Esophagus muscularis mucosa (tissue), 4 donors: ENCODE measurements around the gene RHOBTB3. TPM values are rescaled to one million over a fixed set of nuclear protein-coding genes. Genes with fewer than 3 reads are reported as not detected.
"Not testable (repeated sequence)": the region's sequence is repeated elsewhere in the genome, so short reads cannot be mapped to it uniquely, and the experiment has no call there.

Experiments
- DNase-seq: peaks from one replicate; pipeline ENCODE4 v3.0.0-alpha.2; 2017; ENCODE audit errors: extremely low spot score
- H3K27ac ChIP-seq, 4 donors: fragments of 200-600 bp; sonication (generic); replicated peaks in 1 of 4; 1 replicate in 3 of 4; 2 replicates in 1 of 4; pipeline ENCODE4 v1.5.1; 2016 to 2019; ENCODE audit warnings: mild to moderate bottlenecking in 1 of 4
- H3K27me3 ChIP-seq, 4 donors: fragments of 200-600 bp; sonication (generic); one replicate each; pipeline versions ENCODE4 v1.5.1 to v1.6.0; 2016 to 2019
- H3K36me3 ChIP-seq, 4 donors: fragments of 200-600 bp; sonication (generic); one replicate each; pipeline ENCODE4 v1.5.1; 2016 to 2019
- H3K4me1 ChIP-seq, 4 donors: fragments of 200-600 bp; sonication (generic); one replicate each; pipeline ENCODE4 v1.5.1; 2016 to 2019
- H3K4me3 ChIP-seq, 4 donors: fragments of 200-600 bp; sonication (generic); 1 replicate in 2 of 4; 2 replicates in 2 of 4; pipeline ENCODE4 v1.5.1; 2016 to 2019; ENCODE audit warnings: mild to moderate bottlenecking in 4 of 4, moderate library complexity in 1 of 4
- H3K9me3 ChIP-seq, 4 donors: fragments of 200-600 bp; sonication (generic); 1 replicate in 3 of 4; 2 replicates in 1 of 4; pipeline ENCODE4 v1.5.1; 2016 to 2019
- EP300 ChIP-seq: sonication (generic); formaldehyde crosslinking; IDR thresholded peaks from one replicate; pipeline ENCODE4 v1.6.1; 2017; ENCODE audit warnings: antibody characterized with exemption
- POLR2A ChIP-seq: fragments of 450-650 bp; IDR thresholded peaks from one replicate; pipeline ENCODE4 v1.6.1; 2017; ENCODE audit warnings: antibody characterized with exemption, moderate library complexity, mild to moderate bottlenecking, low read depth
- POLR2AphosphoS5 ChIP-seq, 2 donors: sonication (generic); formaldehyde crosslinking; IDR thresholded peaks; one replicate each; pipeline ENCODE4 v1.6.1; 2017; ENCODE audit warnings: antibody characterized with exemption in 2 of 2
- WGBS: methylation state at CpG from one replicate; pipeline ENCODE4 v1.1.5; 2018; 5-methylcytosine and 5-hydroxymethylcytosine counted together
- intact Hi-C: fragments of 100-400 bp; cut with DNase I; formaldehyde crosslinking; loops from one replicate; pipeline ENCODE4 v1.15.1; 2023
- total RNA-seq, 4 donors: library from RNA; depleted of rRNA; stranded (reverse); fragments of >200 nt; gene quantifications; one replicate each; pipeline versions ENCODE4 v1.1.0 to v1.2.1, GENCODE V29; 2016
- TF ChIP-seq, protein P1 (sequence below), 3 experiments: fragments of 200-600 bp in 2 of 3; fragments of 450-650 bp in 1 of 3; sonication (generic) in 2 of 3; IDR thresholded peaks; one replicate each; pipeline ENCODE4 v1.5.1; 2017 to 2019; ENCODE audit warnings: antibody characterized with exemption in 3 of 3, mild to moderate bottlenecking in 2 of 3, moderate library complexity in 1 of 3

Gene RHOBTB3
- total RNA-seq, 4 donors from 2014 or later = 72.9 to 165 (median 89.2) TPM

DNA sequence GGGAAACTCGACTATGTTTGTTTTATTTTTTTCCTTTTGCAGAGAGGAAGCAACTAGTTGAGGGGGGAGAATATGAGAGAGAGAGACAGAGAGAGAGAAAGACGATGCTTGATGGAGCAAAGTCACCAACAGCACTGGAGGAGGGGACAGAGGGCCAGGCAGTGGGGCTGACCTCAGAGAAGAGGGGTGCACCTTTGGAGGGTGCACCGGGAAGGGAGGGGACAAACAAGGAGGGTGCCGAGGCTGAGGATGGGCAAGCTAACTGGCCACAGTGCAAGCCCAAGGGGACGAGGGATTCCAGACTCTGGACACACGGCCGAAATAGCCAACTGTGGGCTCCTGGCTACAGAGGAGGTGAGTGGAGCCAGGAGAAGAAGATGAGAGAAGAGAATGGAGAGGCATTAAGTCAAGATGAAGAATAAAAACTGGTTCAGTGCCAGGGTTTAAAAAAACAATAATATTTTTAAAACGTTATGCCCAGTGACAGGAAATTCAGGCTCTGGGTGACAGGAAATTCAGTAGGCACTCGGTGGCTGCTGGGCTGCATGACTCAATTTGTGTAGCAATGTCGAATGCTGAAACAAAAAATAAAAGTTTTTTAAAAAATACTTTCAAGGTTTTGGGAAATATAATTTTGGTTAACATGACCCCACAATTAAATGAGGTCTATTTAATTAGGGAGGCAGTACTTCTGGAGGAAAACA is 104.7 kb downstream of the RHOBTB3 start:
- Histone ChIP-seq H3K4me3 (peak overlapping the region; percentile 19 to 71 (median 64)), H3K9me3 (no peaks in the 10 kb centered on the region), H3K4me1 (peaks cover 23 to 27% (median 25%) of the 10 kb centered on the region in 4 donors), H3K27me3 (no peaks in the 10 kb centered on the region), H3K36me3 (no peaks in the 10 kb centered on the region), H3K27ac (peak overlapping the region; percentile 78 to 86 (median 83))
- intact Hi-C loops = no loop called here
- TF ChIP-seq POLR2AphosphoS5 (IDR thresholded peaks at IDR 0.05) (no peak), EP300 (no peak), POLR2A (no peak)
- TF ChIP-seq, protein P1, sequence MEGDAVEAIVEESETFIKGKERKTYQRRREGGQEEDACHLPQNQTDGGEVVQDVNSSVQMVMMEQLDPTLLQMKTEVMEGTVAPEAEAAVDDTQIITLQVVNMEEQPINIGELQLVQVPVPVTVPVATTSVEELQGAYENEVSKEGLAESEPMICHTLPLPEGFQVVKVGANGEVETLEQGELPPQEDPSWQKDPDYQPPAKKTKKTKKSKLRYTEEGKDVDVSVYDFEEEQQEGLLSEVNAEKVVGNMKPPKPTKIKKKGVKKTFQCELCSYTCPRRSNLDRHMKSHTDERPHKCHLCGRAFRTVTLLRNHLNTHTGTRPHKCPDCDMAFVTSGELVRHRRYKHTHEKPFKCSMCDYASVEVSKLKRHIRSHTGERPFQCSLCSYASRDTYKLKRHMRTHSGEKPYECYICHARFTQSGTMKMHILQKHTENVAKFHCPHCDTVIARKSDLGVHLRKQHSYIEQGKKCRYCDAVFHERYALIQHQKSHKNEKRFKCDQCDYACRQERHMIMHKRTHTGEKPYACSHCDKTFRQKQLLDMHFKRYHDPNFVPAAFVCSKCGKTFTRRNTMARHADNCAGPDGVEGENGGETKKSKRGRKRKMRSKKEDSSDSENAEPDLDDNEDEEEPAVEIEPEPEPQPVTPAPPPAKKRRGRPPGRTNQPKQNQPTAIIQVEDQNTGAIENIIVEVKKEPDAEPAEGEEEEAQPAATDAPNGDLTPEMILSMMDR (IDR thresholded peaks at IDR 0.05) = no peak
- no peak for DNase-seq
- 50% methylated on average over 10 of the region's 10 CpGs for WGBS

DNA sequence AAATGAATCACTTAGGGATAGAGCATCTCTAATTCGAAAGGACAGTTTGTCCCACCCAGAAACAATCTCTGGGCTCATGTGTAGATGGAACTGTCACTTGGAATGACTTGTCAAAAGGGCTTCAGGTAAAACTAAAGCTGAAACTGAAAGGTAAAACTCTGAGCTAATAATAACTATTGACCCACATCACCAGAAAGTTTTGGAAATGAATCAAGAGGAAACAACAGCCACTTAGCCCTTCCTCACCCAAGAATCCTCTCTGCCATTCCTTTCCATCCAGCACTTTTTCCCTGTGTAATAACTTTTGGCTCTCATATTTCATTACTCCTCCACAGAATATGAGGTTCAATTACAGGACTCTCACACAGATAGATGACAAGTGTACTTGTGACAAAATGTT is 105.4 kb downstream of the RHOBTB3 start:
- peak overlapping the region in 3 of 4 donors; percentile 2 to 86 (median 16) for H3K27ac ChIP-seq

DNA sequence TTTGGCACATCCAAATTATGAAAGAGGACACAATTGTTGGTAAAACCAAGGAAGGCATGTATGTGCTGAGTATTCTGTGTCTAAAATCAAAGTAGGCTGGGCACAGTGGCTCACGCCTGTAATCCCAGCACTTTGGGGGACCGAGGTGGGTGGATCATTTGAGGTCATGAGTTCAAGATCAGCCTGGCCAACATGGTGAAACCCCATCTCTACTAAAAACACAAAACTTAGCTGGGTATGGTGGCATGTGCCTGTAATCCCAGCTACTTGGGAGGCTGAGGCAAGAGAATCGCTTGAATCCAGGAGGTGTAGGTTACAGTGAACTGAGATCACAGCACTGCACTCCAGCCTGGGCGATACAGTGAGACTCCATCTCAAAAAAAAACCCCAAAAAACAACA is 105.8 kb downstream of the RHOBTB3 start:
- DNase-seq, intact Hi-C loops, H3K4me3 ChIP-seq, H3K9me3 ChIP-seq, H3K36me3 ChIP-seq, H3K27me3 ChIP-seq: not testable (repeated sequence)
- H3K27ac ChIP-seq = peak overlapping the region in 2 of 4 donors; percentile 2 to 86
- peaks cover 23 to 33% (median 25%) of the 10 kb centered on the region in 4 donors for H3K4me1 ChIP-seq
- 98% methylated on average over 4 of the region's 4 CpGs for WGBS

More for the DNA sequence above, 105.4 kb downstream of the RHOBTB3 start:
- Histone ChIP-seq H3K4me1 (peaks cover 23 to 30% (median 25%) of the 10 kb centered on the region in 4 donors), H3K9me3 (no peaks in the 10 kb centered on the region), H3K4me3 (no peak overlapping the region), H3K36me3 (no peaks in the 10 kb centered on the region), H3K27me3 (no peaks in the 10 kb centered on the region)
- TF ChIP-seq POLR2A (no peak), EP300 (no peak), POLR2AphosphoS5 (IDR thresholded peaks at IDR 0.05) (no peak)
- TF ChIP-seq, protein P1 (IDR thresholded peaks at IDR 0.05) = no peak
- 77% methylated on average over 1 of the region's 1 CpG for WGBS
- no peak for DNase-seq
- intact Hi-C loops = no loop called here

DNA sequence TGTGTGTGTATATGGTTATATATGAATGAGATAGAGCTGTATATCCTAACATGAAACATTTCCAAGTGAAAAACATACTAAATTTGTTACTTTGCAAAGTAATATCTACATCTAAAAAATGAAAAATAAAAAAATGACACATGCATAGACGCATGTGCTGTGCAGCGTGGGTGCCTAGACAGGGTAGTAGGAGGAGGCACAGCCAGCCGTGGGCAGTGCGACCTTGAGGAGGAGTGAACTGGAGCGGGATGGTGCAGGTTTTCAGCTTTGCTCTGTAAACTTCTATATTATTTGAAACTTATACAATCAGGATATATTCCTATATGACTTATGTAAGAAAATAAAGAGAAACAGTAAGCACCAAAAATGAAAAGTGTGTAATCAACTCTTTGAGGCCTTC is 106.4 kb downstream of the RHOBTB3 start:
- Histone ChIP-seq H3K4me1 (peaks cover 24 to 37% (median 28%) of the 10 kb centered on the region in 4 donors), H3K9me3 (no peaks in the 10 kb centered on the region), H3K27ac (no peak overlapping the region), H3K4me3 (no peak overlapping the region), H3K27me3 (no peaks in the 10 kb centered on the region), H3K36me3 (no peaks in the 10 kb centered on the region)
- 95% methylated on average over 5 of the region's 5 CpGs for WGBS
- no peak for TF ChIP-seq POLR2AphosphoS5 (IDR thresholded peaks at IDR 0.05)
- TF ChIP-seq, protein P1 (IDR thresholded peaks at IDR 0.05) = no peak
- intact Hi-C loops = no loop called here
- no peak for DNase-seq

DNA sequence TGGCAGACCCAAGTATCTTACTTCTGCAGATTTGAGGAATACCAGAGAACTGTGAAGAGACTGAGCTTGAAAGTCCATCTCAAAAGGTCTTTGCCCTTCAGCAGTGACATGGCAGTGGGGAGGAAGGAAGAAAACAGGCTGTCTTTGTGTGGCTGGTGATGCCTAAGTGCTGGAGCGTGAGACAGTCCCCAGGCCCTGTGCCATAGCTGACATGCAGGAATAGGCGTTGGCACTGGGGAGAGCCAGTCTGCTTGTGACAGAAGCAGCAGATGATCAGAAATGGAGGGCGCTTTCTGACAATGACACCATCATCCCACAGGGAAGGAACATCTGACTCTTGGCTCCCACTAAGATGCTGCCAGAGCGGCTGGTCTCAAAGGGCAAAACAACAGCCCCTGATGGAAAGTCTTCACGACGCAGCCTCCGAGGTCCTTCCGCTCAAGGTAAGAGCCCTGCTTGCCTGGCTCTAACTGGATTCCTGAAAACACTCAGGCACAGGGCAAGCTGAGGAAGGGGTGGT is 106.9 kb downstream of the RHOBTB3 start:
- H3K9me3 ChIP-seq = no peaks in the 10 kb centered on the region
- peaks cover 27 to 42% (median 32%) of the 10 kb centered on the region in 4 donors for H3K4me1 ChIP-seq
- H3K36me3 ChIP-seq = no peaks in the 10 kb centered on the region
- H3K27me3 ChIP-seq = no peaks in the 10 kb centered on the region
- WGBS = 91% methylated on average over 8 of the region's 8 CpGs
- TF ChIP-seq POLR2A (no peak), EP300 (no peak), POLR2AphosphoS5 (IDR thresholded peaks at IDR 0.05) (no peak)
- TF ChIP-seq, protein P1 (IDR thresholded peaks at IDR 0.05) = no peak
- no peak overlapping the region for H3K27ac ChIP-seq
- no peak overlapping the region for H3K4me3 ChIP-seq
- no peak for DNase-seq
- intact Hi-C loops = no loop called here
